ENCODE measurements around the gene PCTP. TPM values are rescaled to one million over a fixed set of nuclear protein-coding genes. Genes with fewer than 3 reads are reported as not detected.

The PCTP gene
- total RNA-seq, 2 experiments from 2014 or later = 8.8 to 10.3 TPM

DNA sequence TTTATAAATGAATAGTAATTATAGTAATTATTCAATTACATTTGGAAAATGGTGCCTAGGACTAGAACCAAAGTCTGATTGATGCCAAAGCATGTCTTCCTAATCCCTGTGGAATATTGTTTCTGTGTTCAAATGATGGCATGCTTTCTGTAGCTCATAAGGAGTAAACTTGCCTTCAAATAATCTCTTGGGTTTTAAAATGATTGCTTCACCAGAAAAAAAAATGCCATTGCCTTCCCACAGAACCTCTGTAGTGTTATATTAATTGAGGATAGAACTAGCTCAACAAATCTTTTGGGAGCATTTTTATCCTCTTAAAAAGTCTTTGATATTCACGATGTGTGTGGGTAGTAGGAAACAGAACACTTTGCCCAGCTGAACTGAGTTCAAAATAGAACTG is 20.5 kb upstream of the PCTP start:
- DNase-seq = no peak
- peaks cover 26% of the 10 kb centered on the region for H3K4me1 Mint-ChIP-seq (ENCODE audit: low read depth)
- CTCF ChIA-PET = interaction anchor here (0.6 kb wide), 1 partner anchor 21 kb away, joined by 3 read pairs; no protein-coding TSS in a partner anchor
- H3K27ac Mint-ChIP-seq = no peak overlapping the region
- no peaks in the 10 kb centered on the region for H3K9me3 Mint-ChIP-seq
- peaks cover 55% of the 10 kb centered on the region for H3K27me3 Mint-ChIP-seq (ENCODE audit: low read depth)
- no peak overlapping the region for H3K4me3 Mint-ChIP-seq
- H3K36me3 Mint-ChIP-seq (ENCODE audit: low read depth) = no peaks in the 10 kb centered on the region
- intact Hi-C loops (cut with micrococcal nuclease) = loop anchor here (5.0 kb wide), 3 partner anchors 292 to 763 kb away; partner anchors contain the start of genes COX11, MMD and STXBP4

DNA sequence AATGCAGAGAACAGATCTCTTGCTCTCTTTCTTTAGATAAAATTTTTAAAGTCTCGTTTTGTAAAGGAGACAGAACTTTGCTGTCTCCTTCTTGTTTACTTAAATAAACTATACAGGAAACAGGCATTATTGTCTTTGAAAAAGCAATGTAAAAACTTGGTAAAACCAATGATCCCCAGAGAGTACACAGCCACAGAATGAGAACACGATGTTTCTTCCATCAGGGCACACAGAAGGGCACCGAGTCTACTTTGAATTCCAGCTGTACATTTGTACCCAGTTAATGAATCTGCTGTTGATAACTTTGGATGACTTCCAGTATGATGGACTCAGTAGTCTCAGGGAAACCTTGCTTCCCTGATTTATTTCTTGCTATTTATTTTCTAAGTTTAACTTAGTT is 20.0 kb upstream of the PCTP start:
- H3K9me3 Mint-ChIP-seq = no peaks in the 10 kb centered on the region
- H3K4me1 Mint-ChIP-seq (ENCODE audit: low read depth) = peaks cover 30% of the 10 kb centered on the region
- H3K27me3 Mint-ChIP-seq (ENCODE audit: low read depth) = peaks cover 53% of the 10 kb centered on the region
- H3K36me3 Mint-ChIP-seq (ENCODE audit: low read depth) = no peaks in the 10 kb centered on the region
- DNase-seq = no peak
- no peak overlapping the region for H3K27ac Mint-ChIP-seq
- no peak overlapping the region for H3K4me3 Mint-ChIP-seq
- intact Hi-C loops (cut with micrococcal nuclease) = loop anchor here (5.0 kb wide), 3 partner anchors 291 to 764 kb away; partner anchors contain the start of genes COX11, MMD and STXBP4
- CTCF ChIA-PET = no interaction called here

DNA sequence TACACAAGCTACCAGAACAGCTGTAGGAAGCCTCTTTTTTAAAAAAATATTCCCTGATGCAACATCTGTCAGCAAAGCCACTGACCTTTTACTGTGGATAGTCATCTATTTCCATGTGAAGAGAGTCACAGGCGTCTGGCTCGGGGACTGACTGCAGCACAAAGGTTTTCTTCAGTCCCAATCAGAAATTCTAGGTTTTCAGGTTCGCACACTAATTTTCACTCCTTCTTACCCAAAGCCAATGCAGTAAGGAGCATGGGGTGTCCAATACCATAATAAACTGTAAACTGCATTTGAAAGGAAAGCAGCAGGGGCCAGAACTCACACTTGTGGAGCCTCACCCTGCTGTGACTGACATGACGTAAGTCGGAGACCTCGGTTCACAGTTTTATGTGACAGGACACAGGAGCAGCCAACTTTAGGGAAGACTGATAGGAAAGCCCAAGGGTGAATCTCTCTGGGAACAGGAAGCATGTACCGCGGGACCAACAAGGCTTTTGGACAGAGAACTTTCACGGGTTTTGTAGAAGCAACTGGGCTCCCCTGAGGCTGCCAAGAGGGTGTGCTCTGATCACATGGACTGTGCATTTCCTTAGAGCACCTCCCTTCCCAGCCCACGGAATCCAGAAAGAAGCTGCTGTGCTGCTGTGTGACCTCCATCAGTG is 19.1 kb upstream of the PCTP start:
- DNase-seq = no peak
- intact Hi-C loops (cut with micrococcal nuclease) = loop anchor here (5.0 kb wide), 3 partner anchors 291 to 764 kb away; partner anchors contain the start of genes COX11, MMD and STXBP4
- H3K27me3 Mint-ChIP-seq (ENCODE audit: low read depth) = peaks cover 48% of the 10 kb centered on the region
- peaks cover 30% of the 10 kb centered on the region for H3K4me1 Mint-ChIP-seq (ENCODE audit: low read depth)
- CTCF ChIA-PET = interaction anchor here (3.7 kb wide), 1 partner anchor 14 kb away, joined by 14 read pairs; no protein-coding TSS in a partner anchor
- no peaks in the 10 kb centered on the region for H3K36me3 Mint-ChIP-seq (ENCODE audit: low read depth)
- no peaks in the 10 kb centered on the region for H3K9me3 Mint-ChIP-seq
- H3K4me3 Mint-ChIP-seq = no peak overlapping the region
- no peak overlapping the region for H3K27ac Mint-ChIP-seq

DNA sequence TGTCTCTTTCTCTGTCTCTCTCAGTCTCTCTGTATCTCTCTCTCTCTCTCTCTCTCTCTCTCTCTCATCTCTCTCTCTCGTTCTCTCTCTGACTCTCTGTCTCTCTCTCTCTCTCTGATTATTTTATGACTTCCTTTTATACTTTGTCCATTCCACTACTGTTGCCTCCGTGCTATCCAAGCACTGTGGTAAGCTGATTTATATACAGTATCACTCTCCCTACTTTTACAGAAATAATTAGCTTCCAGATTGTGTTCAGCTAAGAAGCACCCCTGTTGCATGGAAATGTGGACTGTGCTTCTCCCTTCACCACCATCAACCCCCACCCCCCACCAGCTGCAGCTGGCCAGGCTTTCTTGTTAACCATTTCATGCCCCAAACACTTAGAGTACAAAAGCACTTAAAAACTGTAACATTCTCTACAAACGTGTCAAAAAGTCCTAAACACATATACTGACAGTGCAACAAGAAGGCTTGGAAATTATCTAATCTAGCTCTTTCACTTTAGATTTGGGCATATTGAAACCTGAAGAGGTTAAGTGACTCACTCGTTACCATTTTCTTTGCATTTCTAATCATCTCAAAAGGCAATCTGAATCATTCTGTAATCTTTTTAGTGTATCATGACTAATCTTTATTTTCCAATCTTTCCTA is 16.6 kb upstream of the PCTP start:
- Mint-ChIP-seq H3K4me1 (ENCODE audit: low read depth) (peaks cover 30% of the 10 kb centered on the region), H3K27ac (peak overlapping the region; percentile 57), H3K9me3 (no peaks in the 10 kb centered on the region), H3K36me3 (ENCODE audit: low read depth) (no peaks in the 10 kb centered on the region), H3K27me3 (ENCODE audit: low read depth) (peaks cover 28% of the 10 kb centered on the region), H3K4me3 (no peak overlapping the region)
- intact Hi-C loops (cut with micrococcal nuclease) = loop anchor here (1.0 to 5.0 kb wide), 8 partner anchors 16 to 767 kb away; partner anchors contain the start of genes COX11, MMD and STXBP4
- DNase-seq = peak; percentile 38
- CTCF ChIA-PET = interaction anchor here (0.5 to 3.7 kb wide), 10 partner anchors 16 to 211 kb away, joined by 3 to 22 read pairs (median 4); partner anchors contain the start of gene PCTP

DNA sequence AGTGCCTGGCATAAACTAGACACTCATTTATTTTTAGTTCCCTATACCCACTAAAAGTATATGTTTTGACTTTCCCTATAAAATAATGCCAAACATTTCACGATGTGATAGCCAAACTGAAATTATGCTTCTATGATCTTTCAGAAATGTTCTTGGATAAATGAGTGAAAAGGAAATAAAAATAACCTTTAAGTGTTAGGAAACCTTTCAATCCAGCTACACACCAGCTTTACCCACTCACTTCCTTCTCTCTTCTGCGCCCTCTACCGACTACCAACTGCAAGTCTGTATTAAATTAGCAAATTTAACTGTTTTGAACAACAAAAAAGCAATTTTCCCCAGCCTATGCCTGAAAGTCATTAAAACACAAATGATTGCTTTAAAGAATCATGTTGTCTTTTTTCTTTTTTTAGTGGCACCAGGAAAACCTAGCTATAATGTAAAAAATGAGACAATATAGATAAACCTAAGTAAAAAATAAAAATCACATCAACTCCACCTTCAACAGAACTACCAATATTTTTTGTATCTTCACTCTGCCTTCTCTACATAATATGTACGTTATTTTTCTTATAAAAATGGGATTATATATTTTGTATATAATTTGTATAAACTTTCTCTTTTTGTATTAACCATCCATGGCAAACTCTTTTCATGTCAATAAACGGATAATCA is 15.0 kb upstream of the PCTP start:
- Mint-ChIP-seq H3K36me3 (ENCODE audit: low read depth) (no peaks in the 10 kb centered on the region), H3K4me1 (ENCODE audit: low read depth) (peaks cover 30% of the 10 kb centered on the region), H3K27me3 (ENCODE audit: low read depth) (peaks cover 27% of the 10 kb centered on the region), H3K27ac (no peak overlapping the region), H3K4me3 (no peak overlapping the region), H3K9me3 (no peaks in the 10 kb centered on the region)
- CTCF ChIA-PET = interaction anchor here (0.6 to 3.5 kb wide), 12 partner anchors 12 to 637 kb away, joined by 3 to 22 read pairs (median 4); partner anchors contain the start of genes PCTP and TMEM100
- intact Hi-C loops (cut with micrococcal nuclease) = no loop called here
- DNase-seq = peak; percentile 64

DNA sequence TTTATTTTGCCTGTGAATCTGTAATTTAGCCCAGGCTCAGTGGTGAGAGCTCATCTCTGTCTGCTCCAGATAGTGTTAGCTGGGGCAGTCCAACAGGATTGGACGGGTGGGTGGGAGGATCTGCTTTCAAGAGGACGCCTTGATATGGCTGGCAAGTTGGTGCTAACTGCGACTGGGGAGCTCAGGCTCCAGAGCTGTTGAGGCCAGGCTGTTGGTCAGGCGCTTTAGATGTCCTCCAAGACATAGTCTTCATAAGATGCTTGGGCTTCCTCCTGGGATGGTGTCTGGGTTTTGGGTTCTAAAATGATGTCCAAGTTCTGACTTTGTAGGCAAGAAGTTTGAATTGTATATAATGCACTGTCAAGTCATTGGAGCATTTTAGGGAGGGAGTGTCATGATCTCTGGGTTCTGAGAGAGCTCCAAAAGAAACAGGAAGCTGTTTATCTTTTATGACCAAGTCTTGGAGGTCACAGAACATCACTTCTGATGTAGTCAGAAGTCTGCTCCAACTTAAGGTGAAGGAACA is 12.8 kb upstream of the PCTP start:
- Mint-ChIP-seq H3K36me3 (ENCODE audit: low read depth) (no peaks in the 10 kb centered on the region), H3K27ac (no peak overlapping the region), H3K4me3 (no peak overlapping the region), H3K27me3 (ENCODE audit: low read depth) (peaks cover 11% of the 10 kb centered on the region), H3K4me1 (ENCODE audit: low read depth) (peaks cover 26% of the 10 kb centered on the region), H3K9me3 (no peaks in the 10 kb centered on the region)
- no peak for DNase-seq
- intact Hi-C loops (cut with micrococcal nuclease) = no loop called here
- CTCF ChIA-PET = interaction anchor here (0.7 kb wide), 1 partner anchor 22 kb away, joined by 5 read pairs; no protein-coding TSS in a partner anchor

DNA sequence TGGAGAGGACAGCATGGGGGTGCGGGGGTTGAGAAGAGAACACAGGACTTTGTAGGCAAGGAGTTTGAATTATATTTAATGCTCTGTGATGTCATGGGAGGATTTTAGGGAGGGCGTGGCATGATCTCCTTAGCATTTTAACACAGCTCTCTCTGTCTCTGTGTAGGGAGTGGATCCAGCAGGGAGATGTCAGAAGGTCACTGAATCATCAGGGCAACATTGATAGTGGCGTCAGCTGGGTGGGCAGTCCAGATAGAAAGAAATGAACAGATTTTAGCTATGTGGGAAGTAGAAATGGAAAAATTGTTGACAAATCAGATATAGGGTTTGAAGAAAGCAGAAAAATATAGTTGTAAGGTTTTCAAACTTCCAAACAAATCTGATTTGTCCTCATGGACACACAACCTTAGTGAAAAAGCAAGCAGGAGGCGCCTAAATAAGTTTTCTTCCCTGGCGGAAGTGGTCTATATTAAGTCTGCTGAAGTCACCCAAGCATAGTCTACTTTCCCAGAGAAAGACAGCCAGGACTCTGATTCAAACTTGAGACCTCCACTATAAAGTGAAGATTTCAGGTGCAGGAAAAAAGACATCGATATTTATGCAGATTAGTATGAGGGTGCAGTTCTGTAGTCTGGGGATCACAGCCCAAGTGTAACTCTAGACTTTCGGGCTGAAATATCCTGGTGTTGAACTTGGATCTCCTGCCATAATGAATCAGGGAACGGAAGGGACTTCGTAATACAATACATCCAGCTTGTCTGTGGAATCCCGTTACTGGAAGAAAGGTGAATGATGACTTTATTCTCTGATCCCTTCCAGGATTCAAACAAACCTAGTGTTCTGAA is 10.1 kb upstream of the PCTP start:
- Mint-ChIP-seq H3K4me1 (ENCODE audit: low read depth) (peaks cover under 1% of the 10 kb centered on the region), H3K4me3 (no peak overlapping the region), H3K27ac (no peak overlapping the region), H3K9me3 (no peaks in the 10 kb centered on the region), H3K36me3 (ENCODE audit: low read depth) (no peaks in the 10 kb centered on the region), H3K27me3 (ENCODE audit: low read depth) (peaks cover 14% of the 10 kb centered on the region)
- intact Hi-C loops (cut with micrococcal nuclease) = no loop called here
- CTCF ChIA-PET = interaction anchor here (1.2 kb wide), 1 partner anchor 11 kb away, joined by 3 read pairs; no protein-coding TSS in a partner anchor
- DNase-seq = no peak

DNA sequence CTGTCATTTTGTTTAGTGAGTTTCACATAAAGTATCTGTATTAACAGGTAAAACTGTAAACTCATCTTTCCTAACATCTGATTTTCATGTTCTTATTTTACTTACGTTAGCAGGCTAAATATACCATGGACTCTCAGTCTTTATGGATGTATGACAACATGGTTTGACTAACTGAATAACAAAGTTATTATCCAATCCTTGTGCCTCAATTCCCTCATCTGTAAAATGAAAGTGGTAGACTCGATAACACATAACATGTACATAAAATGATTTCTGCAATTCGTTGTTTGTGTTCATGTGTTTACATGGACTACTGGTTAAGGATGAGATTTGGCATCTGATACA is 9.5 kb upstream of the PCTP start:
- Mint-ChIP-seq H3K27ac (no peak overlapping the region), H3K9me3 (no peaks in the 10 kb centered on the region), H3K4me3 (no peak overlapping the region), H3K4me1 (ENCODE audit: low read depth) (no peaks in the 10 kb centered on the region), H3K27me3 (ENCODE audit: low read depth) (peaks cover 19% of the 10 kb centered on the region), H3K36me3 (ENCODE audit: low read depth) (no peaks in the 10 kb centered on the region)
- no peak for DNase-seq
- intact Hi-C loops (cut with micrococcal nuclease) = no loop called here
- CTCF ChIA-PET = no interaction called here

DNA sequence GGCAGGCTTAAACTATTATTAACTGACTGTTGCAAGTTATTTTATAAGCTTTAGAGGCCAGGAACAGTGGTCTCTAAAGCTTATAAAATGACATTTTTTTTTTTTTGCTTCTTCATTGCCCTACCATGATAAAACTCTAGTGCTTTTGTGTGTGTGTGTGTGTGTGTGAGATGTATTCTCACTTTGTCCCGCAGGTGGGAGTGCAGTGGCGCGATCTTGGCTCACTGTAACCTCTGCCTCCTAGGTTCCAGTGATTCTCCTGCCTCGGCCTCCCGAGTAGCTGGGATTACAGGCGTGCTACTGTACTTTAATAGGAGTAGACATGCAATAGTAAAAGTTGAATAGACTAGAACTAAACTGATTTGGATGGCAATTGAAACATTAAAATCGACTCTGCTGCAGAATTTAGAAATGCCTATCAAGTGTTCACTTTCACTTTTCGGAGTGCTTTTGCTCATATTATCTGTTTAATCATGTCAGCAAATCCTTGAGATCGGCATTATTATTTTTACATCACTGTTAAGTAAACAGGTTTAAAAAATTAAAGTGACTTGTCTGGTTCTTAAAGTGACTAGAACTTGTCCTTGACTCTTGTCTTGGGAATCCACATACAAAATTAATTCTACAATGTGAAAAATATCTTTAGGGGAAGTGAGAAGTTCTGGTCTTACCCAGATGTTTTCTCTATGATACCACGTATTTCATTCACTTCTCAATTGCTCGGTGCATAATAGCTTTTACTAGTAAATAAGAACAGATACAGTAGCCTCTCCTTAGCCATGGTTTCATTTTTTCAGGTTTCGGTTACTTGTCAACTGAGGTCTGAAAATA is 8.4 kb upstream of the PCTP start:
- no peaks in the 10 kb centered on the region for H3K9me3 Mint-ChIP-seq
- H3K4me3 Mint-ChIP-seq = no peak overlapping the region
- no peak overlapping the region for H3K27ac Mint-ChIP-seq
- intact Hi-C loops (cut with micrococcal nuclease) = no loop called here
- H3K36me3 Mint-ChIP-seq (ENCODE audit: low read depth) = no peaks in the 10 kb centered on the region
- DNase-seq = no peak
- H3K4me1 Mint-ChIP-seq (ENCODE audit: low read depth) = no peaks in the 10 kb centered on the region
- CTCF ChIA-PET = no interaction called here
- peaks cover 21% of the 10 kb centered on the region for H3K27me3 Mint-ChIP-seq (ENCODE audit: low read depth)

DNA sequence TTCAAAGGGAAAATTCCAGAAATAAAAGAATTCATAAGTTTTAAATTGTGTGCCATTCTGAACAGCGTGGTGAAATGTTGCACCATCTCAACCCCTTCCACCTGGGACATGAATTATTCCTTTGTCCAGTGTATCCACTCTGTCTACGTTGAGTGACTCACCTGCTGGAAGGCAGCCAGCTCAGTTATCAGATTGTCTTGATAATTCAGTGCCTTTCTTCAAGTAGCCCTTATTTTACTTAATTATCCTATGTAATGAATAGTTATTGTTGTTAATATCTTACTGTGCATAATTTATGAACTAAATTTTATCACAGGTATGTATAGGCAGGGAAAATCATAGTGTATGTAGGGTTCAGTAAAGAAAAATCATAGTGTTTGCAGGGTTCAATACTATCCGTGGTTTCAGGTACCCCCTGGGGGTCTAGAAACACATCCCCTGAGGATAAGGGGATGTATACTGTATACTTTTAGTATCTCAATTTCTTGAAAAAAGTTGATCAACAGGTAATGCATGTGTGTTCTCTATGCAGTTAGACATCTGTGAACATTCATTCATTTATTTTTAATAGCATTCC is 7.7 kb upstream of the PCTP start:
- H3K27ac Mint-ChIP-seq = no peak overlapping the region
- peaks cover 24% of the 10 kb centered on the region for H3K27me3 Mint-ChIP-seq (ENCODE audit: low read depth)
- CTCF ChIA-PET = no interaction called here
- no peak overlapping the region for H3K4me3 Mint-ChIP-seq
- no peaks in the 10 kb centered on the region for H3K36me3 Mint-ChIP-seq (ENCODE audit: low read depth)
- H3K9me3 Mint-ChIP-seq = no peaks in the 10 kb centered on the region
- no peak for DNase-seq
- no peaks in the 10 kb centered on the region for H3K4me1 Mint-ChIP-seq (ENCODE audit: low read depth)
- intact Hi-C loops (cut with micrococcal nuclease) = no loop called here

DNA sequence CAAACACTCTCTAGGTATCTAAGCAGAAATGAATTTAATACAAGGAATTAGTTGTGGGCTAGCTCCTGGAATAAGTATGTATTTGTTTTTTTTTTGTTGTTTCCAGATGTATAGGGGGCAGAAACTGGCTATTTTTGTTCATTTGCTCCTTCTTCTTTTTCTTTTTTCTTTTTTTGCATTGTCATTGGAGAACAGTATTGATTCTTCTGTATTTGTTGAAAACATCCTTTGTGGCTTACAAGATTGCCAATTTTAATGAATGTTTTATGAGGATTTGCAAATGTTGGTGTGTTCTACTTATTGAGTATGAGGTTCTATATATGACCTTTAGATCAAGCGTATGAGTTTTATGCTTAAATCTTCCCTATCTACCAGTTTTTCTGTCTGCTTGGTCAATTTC is 5.6 kb upstream of the PCTP start:
- no peaks in the 10 kb centered on the region for H3K9me3 Mint-ChIP-seq
- no peak overlapping the region for H3K4me3 Mint-ChIP-seq
- intact Hi-C loops (cut with micrococcal nuclease) = no loop called here
- no peaks in the 10 kb centered on the region for H3K4me1 Mint-ChIP-seq (ENCODE audit: low read depth)
- peaks cover 30% of the 10 kb centered on the region for H3K27me3 Mint-ChIP-seq (ENCODE audit: low read depth)
- no peak for DNase-seq
- no peaks in the 10 kb centered on the region for H3K36me3 Mint-ChIP-seq (ENCODE audit: low read depth)
- CTCF ChIA-PET = no interaction called here
- no peak overlapping the region for H3K27ac Mint-ChIP-seq
